ENCODE data around the gene ARVCF. TPM values are rescaled to one million over a fixed set of nuclear protein-coding genes. Genes with fewer than 3 reads are reported as not detected.

Gene ARVCF
- total and polyA plus RNA-seq, 2 experiments from 2014 or later: 15.6 to 122 TPM

DNA sequence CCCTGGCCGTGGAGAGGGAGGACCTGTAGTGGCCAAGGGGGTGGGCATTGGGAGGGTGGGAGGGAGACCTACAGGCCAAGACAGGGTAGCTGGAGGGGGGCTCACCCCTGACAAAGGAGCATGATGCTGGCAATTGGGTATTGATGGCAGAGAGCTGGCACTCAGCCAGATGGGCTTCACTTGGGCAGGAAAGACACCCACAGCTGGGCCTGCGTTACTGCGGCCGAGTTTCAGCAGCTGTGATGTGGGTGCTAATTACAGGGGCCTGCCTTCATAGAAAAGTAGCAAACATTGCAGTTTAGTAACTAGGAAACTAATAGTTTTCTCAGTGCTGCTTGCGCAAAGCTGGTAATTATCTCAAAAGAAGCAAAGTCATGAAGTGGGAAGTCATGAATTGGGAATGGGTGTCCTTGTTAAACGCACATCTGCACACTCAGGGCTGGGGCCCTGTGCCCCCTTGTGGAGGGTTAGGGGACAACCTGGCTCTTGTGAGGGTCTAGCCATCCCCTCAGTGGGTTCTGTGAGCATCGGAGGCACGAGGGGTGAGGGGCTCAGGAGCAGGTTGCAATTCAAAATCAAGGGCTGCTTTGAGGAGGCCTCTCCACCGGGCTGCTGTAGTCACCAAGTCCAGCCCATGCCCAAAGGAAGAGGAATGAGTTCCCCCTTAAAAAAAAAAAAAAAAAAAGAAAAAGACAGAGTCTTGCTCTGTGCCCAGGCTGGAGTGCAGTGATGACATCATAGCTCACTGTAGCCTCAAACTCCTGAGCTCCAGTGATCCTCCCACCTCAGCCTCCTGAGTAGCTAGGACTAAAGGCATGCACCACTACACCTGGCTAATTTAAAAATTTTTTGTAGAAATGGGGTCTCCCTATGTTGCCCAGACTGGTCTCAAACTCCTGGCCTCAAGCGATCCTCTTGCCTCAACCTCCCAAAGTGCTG, 50.6 kb downstream of the ARVCF start:
- Mint-ChIP-seq H3K9me3 (no peaks in the 10 kb centered on the region; the same call in 2 of the 3 replicates), H3K4me3 (no peak overlapping the region), H3K4me1 (peaks cover 18% of the 10 kb centered on the region), H3K27ac (no peak overlapping the region; the same call in 1 of the 2 replicates), H3K36me3 (ENCODE audit: low read depth) (peaks cover 11% of the 10 kb centered on the region; the same call in 2 of the 3 replicates), H3K27me3 (ENCODE audit: insufficient read depth, low read depth, poor library complexity) (peaks cover 8% of the 10 kb centered on the region)
- Histone ChIP-seq H3K4me1 (ENCODE audit: insufficient read depth) (peaks cover 7% of the 10 kb centered on the region; the same call in 1 of the 2 replicates), H3K79me2 (replicated peaks; ENCODE audit: insufficient read depth) (no peaks in the 10 kb centered on the region), H3F3A (replicated peaks; ENCODE audit: low read depth) (peaks cover 8% of the 10 kb centered on the region; the same call in 1 of the 2 replicates), H3K27ac (ENCODE audit: low read depth) (no peak overlapping the region), H3K27me3 (ENCODE audit: insufficient read depth) (no peaks in the 10 kb centered on the region), H4K20me1 (replicated peaks; ENCODE audit: insufficient read depth) (no peaks in the 10 kb centered on the region; the same call in 1 of the 2 replicates), H3K4me2 (no peak overlapping the region), H2AFZ (no peak overlapping the region), H3K9me2 (ENCODE audit: insufficient read depth) (no peaks in the 10 kb centered on the region), H3K36me3 (ENCODE audit: insufficient read depth) (no peaks in the 10 kb centered on the region), H3K4me3 (no peak overlapping the region)
- TF ChIP-seq ZNF462 (CRISPR knock-in tag; IDR thresholded peaks at IDR 0.05) (no peak), ZNF331 (CRISPR knock-in tag; IDR thresholded peaks at IDR 0.05; ENCODE audit: low read depth) (no peak)
- TF ChIP-seq, protein P1, sequence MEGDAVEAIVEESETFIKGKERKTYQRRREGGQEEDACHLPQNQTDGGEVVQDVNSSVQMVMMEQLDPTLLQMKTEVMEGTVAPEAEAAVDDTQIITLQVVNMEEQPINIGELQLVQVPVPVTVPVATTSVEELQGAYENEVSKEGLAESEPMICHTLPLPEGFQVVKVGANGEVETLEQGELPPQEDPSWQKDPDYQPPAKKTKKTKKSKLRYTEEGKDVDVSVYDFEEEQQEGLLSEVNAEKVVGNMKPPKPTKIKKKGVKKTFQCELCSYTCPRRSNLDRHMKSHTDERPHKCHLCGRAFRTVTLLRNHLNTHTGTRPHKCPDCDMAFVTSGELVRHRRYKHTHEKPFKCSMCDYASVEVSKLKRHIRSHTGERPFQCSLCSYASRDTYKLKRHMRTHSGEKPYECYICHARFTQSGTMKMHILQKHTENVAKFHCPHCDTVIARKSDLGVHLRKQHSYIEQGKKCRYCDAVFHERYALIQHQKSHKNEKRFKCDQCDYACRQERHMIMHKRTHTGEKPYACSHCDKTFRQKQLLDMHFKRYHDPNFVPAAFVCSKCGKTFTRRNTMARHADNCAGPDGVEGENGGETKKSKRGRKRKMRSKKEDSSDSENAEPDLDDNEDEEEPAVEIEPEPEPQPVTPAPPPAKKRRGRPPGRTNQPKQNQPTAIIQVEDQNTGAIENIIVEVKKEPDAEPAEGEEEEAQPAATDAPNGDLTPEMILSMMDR (conservative IDR thresholded peaks at IDR 0.05; ENCODE audit: low read depth in 2 of 2): peak; percentile 78 to 81
- DNase-seq (ENCODE audit: low spot score) (peak; percentile 76), ATAC-seq (peak; percentile 32)
